HG03280 (cell line): ENCODE data around the gene ADAMTS19.
"Not testable (repeated sequence)": the region's sequence is repeated elsewhere in the genome, so short reads cannot be mapped to it uniquely, and the experiment has no call there.

Experiments
- ATAC-seq: cut with Tn5 transposase; IDR thresholded peaks from one replicate; pipeline ENCODE4 v1.9.1; 2021; ENCODE audit warnings: mild to moderate bottlenecking, moderate library complexity; ENCODE audit not compliant: unreplicated experiment

ADAMTS19 gene

GRCh38 chr5:129563585-129563984, 103.5 kb downstream of the ADAMTS19 start:
- no peak for ATAC-seq

- no peak for ATAC-seq
Observed at GRCh38 chr5:129569295-129569694, 109.2 kb downstream of the ADAMTS19 start.

GRCh38 chr5:129572060-129572459, 112.0 kb downstream of the ADAMTS19 start:
- ATAC-seq: no peak

- ATAC-seq: not testable (repeated sequence)
Observed at GRCh38 chr5:129584496-129584895, 124.4 kb downstream of the ADAMTS19 start.

GRCh38 chr5:129591508-129592160, 131.5 kb downstream of the ADAMTS19 start:
- ATAC-seq: no peak

- no peak for ATAC-seq
Observed at GRCh38 chr5:129593525-129593924, 133.4 kb downstream of the ADAMTS19 start.

GRCh38 chr5:129601576-129601975, 141.5 kb downstream of the ADAMTS19 start:
- ATAC-seq: no peak

GRCh38 chr5:129608350-129608749, 148.3 kb downstream of the ADAMTS19 start:
- no peak for ATAC-seq

GRCh38 chr5:129609710-129610109, 149.6 kb downstream of the ADAMTS19 start:
- no peak for ATAC-seq

- no peak for ATAC-seq
Observed at GRCh38 chr5:129616517-129616916, 156.4 kb downstream of the ADAMTS19 start.

- no peak for ATAC-seq
Observed at GRCh38 chr5:129617206-129617605, 157.1 kb downstream of the ADAMTS19 start.

GRCh38 chr5:129619782-129620181, 159.7 kb downstream of the ADAMTS19 start:
- ATAC-seq: no peak

- ATAC-seq: no peak
Observed at GRCh38 chr5:129622531-129622930, 162.4 kb downstream of the ADAMTS19 start.

GRCh38 chr5:129629575-129629974, 169.5 kb downstream of the ADAMTS19 start:
- no peak for ATAC-seq

- ATAC-seq: no peak
Observed at GRCh38 chr5:129630101-129630500, 170.0 kb downstream of the ADAMTS19 start.

- no peak for ATAC-seq
Observed at GRCh38 chr5:129631961-129632360, 171.9 kb downstream of the ADAMTS19 start.

GRCh38 chr5:129637501-129637900, 177.4 kb downstream of the ADAMTS19 start:
- ATAC-seq: not testable (repeated sequence)

GRCh38 chr5:129639331-129639730, 179.2 kb downstream of the ADAMTS19 start:
- no peak for ATAC-seq

GRCh38 chr5:129652349-129653056, 192.4 kb downstream of the ADAMTS19 start:
- no peak for ATAC-seq

GRCh38 chr5:129653057-129653375, 192.9 kb downstream of the ADAMTS19 start:
- no peak for ATAC-seq

- ATAC-seq: no peak
Observed at GRCh38 chr5:129653442-129653841, 193.3 kb downstream of the ADAMTS19 start.

- ATAC-seq: no peak
Observed at GRCh38 chr5:129656952-129657351, 196.9 kb downstream of the ADAMTS19 start.

- ATAC-seq: no peak
Observed at GRCh38 chr5:129658801-129659200, 198.7 kb downstream of the ADAMTS19 start.
